ENCODE data around the gene VSTM2L.

DNA sequence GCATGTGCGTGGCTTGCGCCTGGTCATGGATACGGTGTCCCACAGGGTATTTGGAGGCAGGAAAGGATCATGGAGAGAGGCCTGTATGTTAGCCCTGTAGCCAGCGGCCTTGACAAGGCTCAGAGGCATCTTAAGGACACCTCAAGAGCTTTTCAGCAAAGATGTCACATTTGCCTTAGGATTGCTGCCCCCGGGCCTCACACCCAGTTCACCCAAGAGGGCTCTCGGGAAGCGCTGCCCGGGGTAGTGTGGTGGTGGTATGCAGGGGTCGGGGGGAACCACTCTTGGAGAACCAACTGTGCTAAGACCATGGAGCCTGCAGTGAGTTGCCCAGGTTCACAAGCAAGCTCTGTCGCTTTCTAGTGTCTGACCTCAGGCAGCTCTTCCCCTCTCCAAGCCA lies 36.9 kb upstream of the VSTM2L start:
- TF ChIP-seq EZH2 (IDR thresholded peaks at IDR 0.05) (no peak), POLR2AphosphoS5 (IDR thresholded peaks at IDR 0.05; ENCODE audit: borderline replicate concordance, low read depth, low read length) (no peak)

All from SK-N-MC (cell line).